Glomerular visceral epithelial cell (primary cell): ENCODE results near the gene CISH.

Experiments
- DNase-seq: peaks from one replicate; pipeline ENCODE4 v3.0.0-alpha.2; 2016; ENCODE audit errors: extremely low spot score

CISH gene

GRCh38 chr3:50612970-50613846 lies 1.6 kb upstream of the CISH start:
- DNase-seq, result no peak

GRCh38 chr3:50612234-50612882 lies 784 bp upstream of the CISH start:
- no peak for DNase-seq

- DNase-seq, result no peak
Observed at GRCh38 chr3:50610992-50611463, 546 bp downstream of the CISH start.

GRCh38 chr3:50610181-50610971 lies 1.2 kb downstream of the CISH start:
- no peak for DNase-seq

- no peak for DNase-seq
Observed at GRCh38 chr3:50609763-50610085, 1.9 kb downstream of the CISH start.

- DNase-seq, result no peak
Observed at GRCh38 chr3:50609071-50609762, 2.4 kb downstream of the CISH start.

- no peak for DNase-seq
Observed at GRCh38 chr3:50608278-50608677, 3.3 kb downstream of the CISH start.

- DNase-seq, result no peak
Observed at GRCh38 chr3:50607271-50608091, 4.1 kb downstream of the CISH start.

- DNase-seq, result no peak
Observed at GRCh38 chr3:50606596-50606995, 5.0 kb downstream of the CISH start.

GRCh38 chr3:50605901-50606326 lies 5.7 kb downstream of the CISH start:
- no peak for DNase-seq

- no peak for DNase-seq
Observed at GRCh38 chr3:50604628-50605588, 6.7 kb downstream of the CISH start.

GRCh38 chr3:50604110-50604621 lies 7.4 kb downstream of the CISH start:
- no peak for DNase-seq

- no peak for DNase-seq
Observed at GRCh38 chr3:50603261-50604109, 8.1 kb downstream of the CISH start.

GRCh38 chr3:50602595-50603191 lies 8.9 kb downstream of the CISH start:
- DNase-seq, result no peak

GRCh38 chr3:50600841-50601591 lies 10.6 kb downstream of the CISH start:
- peak; percentile 97 for DNase-seq

- DNase-seq, result no peak
Observed at GRCh38 chr3:50600141-50600753, 11.3 kb downstream of the CISH start.

GRCh38 chr3:50599716-50600118 lies 11.9 kb downstream of the CISH start:
- no peak for DNase-seq
